ENCODE measurements around the gene MYL12B. TPM values are rescaled to one million over a fixed set of nuclear protein-coding genes. Genes with fewer than 3 reads are reported as not detected.

Gene MYL12B
- total RNA-seq, 1 experiment from 2014 or later: 166 TPM

- Mint-ChIP-seq H3K27me3 (ENCODE audit: low read depth) (no peaks in the 10 kb centered on the region), H3K4me3 (peak overlapping the region; percentile 84 to 91), H3K4me1 (peaks cover 26% of the 10 kb centered on the region in 2 experiments), H3K27ac (peak overlapping the region; percentile 48 to 94 (median 59); a peak in 6 of 7 replicates), H3K9me3 (no peaks in the 10 kb centered on the region), H3K36me3 (ENCODE audit: insufficient read depth in 1 of 3, low read depth in 3 of 3) (peaks cover 16 to 25% (median 22%) of the 10 kb centered on the region in 3 experiments)
- no peaks in the 10 kb centered on the region for H4K20me1 ChIP-seq (ENCODE audit: control insufficient read depth, insufficient read depth, insufficient read length)
- peak overlapping the region; percentile 40 for H3K4me2 ChIP-seq (ENCODE audit: insufficient read depth, insufficient read length, low read length)
- H2BK120ac ChIP-seq (ENCODE audit: low read depth, low read length, poor library complexity, severe bottlenecking): no peak overlapping the region
- no peaks in the 10 kb centered on the region for H3K4me1 ChIP-seq (ENCODE audit: insufficient read depth, low read length)
- H4K5ac ChIP-seq (ENCODE audit: insufficient read length, low read depth, low read length): no peak overlapping the region
- H3K23me2 ChIP-seq (ENCODE audit: insufficient read length, low read depth, low read length, poor library complexity, severe bottlenecking): peaks cover 10% of the 10 kb centered on the region
- no peaks in the 10 kb centered on the region for H3K9me3 ChIP-seq (ENCODE audit: control insufficient read depth, low read depth, low read length)
- H2BK5ac ChIP-seq (ENCODE audit: insufficient read length, low read length): no peak overlapping the region
- no peak overlapping the region for H3T11ph ChIP-seq (ENCODE audit: low read length)
- no peak overlapping the region for H3K4ac ChIP-seq (ENCODE audit: low read depth, low read length)
- no peak overlapping the region for H3K27ac ChIP-seq (ENCODE audit: insufficient read length, low read depth, low read length)
- H3K56ac ChIP-seq (ENCODE audit: insufficient read length, low read depth, low read length): no peak overlapping the region
- DNase-seq: no peak
- peaks cover 20% of the 10 kb centered on the region; the same call in 1 of the 2 replicates for H3K79me2 ChIP-seq (ENCODE audit: insufficient read depth, low read length)
- H2BK20ac ChIP-seq (ENCODE audit: low read depth, low read length, poor library complexity, severe bottlenecking): no peak overlapping the region
- H4K91ac ChIP-seq (ENCODE audit: insufficient read length, low read depth, low read length): no peak overlapping the region
- WGBS (ENCODE audit: extremely low coverage, insufficient read length, low lambda C conversion rate): no CpG with 5 or more reads among the region's 9 CpGs
- H2BK12ac ChIP-seq (ENCODE audit: insufficient read length, low read depth, low read length): no peak overlapping the region
- no peak overlapping the region for H4K8ac ChIP-seq (replicated peaks; ENCODE audit: insufficient read length, low read depth, low read length)
- H3K23ac ChIP-seq (ENCODE audit: insufficient read length, low read depth, low read length): no peak overlapping the region
- H2BK15ac ChIP-seq (ENCODE audit: low read depth, low read length): no peak overlapping the region
- H3K27me3 ChIP-seq (ENCODE audit: insufficient read depth, low read length): no peaks in the 10 kb centered on the region
- H3K14ac ChIP-seq (ENCODE audit: insufficient read depth, low read length): no peak overlapping the region
- peak overlapping the region; percentile 94 for H3K9ac ChIP-seq (ENCODE audit: extremely low read depth, insufficient read length, low read length)
- H3K18ac ChIP-seq (ENCODE audit: insufficient read length, low read depth, low read length): no peak overlapping the region
- no peak overlapping the region for H2AK5ac ChIP-seq (ENCODE audit: insufficient read length, low read length)
- H3K79me1 ChIP-seq (ENCODE audit: insufficient read depth, low read depth, low read length, poor library complexity, severe bottlenecking): no peaks in the 10 kb centered on the region
- H2AFZ ChIP-seq (ENCODE audit: low read length): no peak overlapping the region
- no peak for TF ChIP-seq CTCF (conservative IDR thresholded peaks at IDR 0.05)
Measured at GRCh38 chr18:3248658-3249359, 13.1 kb upstream of the MYL12B start.

Measured in H9 (cell line).